Stimulated activated naive B cell treated with anti-CD40 and anti-IgM and Interleukin-4, amounts not matched to agents 10 μg/mL and 1 μg/mL and 100 μg/mL, for 72 hours (primary cell): ENCODE results near the gene RNF5.
"Not testable (repeated sequence)": the region's sequence is repeated elsewhere in the genome, so short reads cannot be mapped to it uniquely, and the experiment has no call there.

Experiments
- ATAC-seq, 2 donors: fragments of 150-1000 bp; cut with Tn5 transposase; replicated peaks; 2 replicates each; pipeline ENCODE4 v1.10.0; 2021; ENCODE audit warnings: moderate library complexity in 1 of 2
- DNase-seq: peaks from one replicate; pipeline ENCODE4 v3.0.0; 2021
- H3K27ac Mint-ChIP-seq: one replicate; pipeline ENCODE4 v1.8.0; 2022; ENCODE audit warnings: mild to moderate bottlenecking, mixed read lengths
- H3K27me3 Mint-ChIP-seq, 2 donors: one replicate each; pipeline ENCODE4 v1.8.0; 2022; ENCODE audit warnings: mixed read lengths in 2 of 2
- H3K36me3 Mint-ChIP-seq, 2 donors: one replicate each; pipeline ENCODE4 v1.8.0; 2022; ENCODE audit warnings: mixed read lengths in 2 of 2, mild to moderate bottlenecking in 1 of 2
- H3K4me1 Mint-ChIP-seq, 2 donors: one replicate each; pipeline ENCODE4 v1.8.0; 2022; ENCODE audit warnings: mixed read lengths in 2 of 2, mild to moderate bottlenecking in 1 of 2
- H3K4me3 Mint-ChIP-seq, 2 donors: one replicate each; pipeline ENCODE4 v1.8.0; 2022; ENCODE audit warnings: mild to moderate bottlenecking in 2 of 2, mixed read lengths in 2 of 2, moderate library complexity in 1 of 2
- H3K9me3 Mint-ChIP-seq, 2 donors: one replicate each; pipeline ENCODE4 v1.8.0; 2022; ENCODE audit warnings: mixed read lengths in 2 of 2, mild to moderate bottlenecking in 1 of 2

RNF5 gene

DNA sequence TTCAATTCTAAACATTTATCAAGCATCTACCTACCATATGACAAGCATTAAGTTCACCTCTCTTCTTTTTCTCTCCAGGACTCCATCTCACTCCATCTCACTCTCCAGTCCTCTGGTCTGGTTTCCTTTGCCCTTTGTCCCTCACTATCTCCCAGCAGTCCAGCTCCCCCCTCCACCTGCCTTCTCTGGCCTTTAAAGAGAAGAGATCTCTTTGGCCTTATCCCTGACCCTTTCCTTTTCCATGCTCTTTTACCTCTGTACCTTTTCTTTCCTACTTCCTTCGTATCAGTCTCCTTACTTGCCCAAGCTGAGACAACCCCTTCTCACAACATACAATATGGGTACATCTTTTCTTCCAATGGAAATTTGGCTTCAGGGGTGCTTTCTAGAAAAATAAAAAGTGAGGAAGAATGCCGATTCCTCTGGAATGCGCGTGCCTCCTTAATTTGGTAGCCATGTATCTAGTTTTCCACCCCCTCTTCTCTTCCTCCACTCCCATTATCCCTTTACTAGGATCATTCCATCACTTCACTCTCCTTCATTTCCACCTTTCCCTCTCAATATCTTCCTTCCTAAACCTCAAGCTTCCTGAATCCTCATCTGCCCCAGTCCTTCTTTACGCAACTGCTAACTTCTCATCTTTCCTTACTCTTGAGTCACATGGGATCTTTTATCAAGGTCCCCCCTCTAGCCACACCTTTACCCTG is 1.6 kb upstream of the RNF5 start:
- H3K27ac Mint-ChIP-seq: peak overlapping the region; percentile 98
- ATAC-seq (no peak), DNase-seq (no peak)
- H3K36me3 Mint-ChIP-seq: peaks cover 28 to 34% of the 10 kb centered on the region in 2 donors
- H3K4me1 Mint-ChIP-seq: peaks cover 54 to 67% of the 10 kb centered on the region in 2 donors
- peaks cover 0 to 2% of the 10 kb centered on the region in 2 donors for H3K9me3 Mint-ChIP-seq
- H3K4me3 Mint-ChIP-seq: peak overlapping the region; percentile 83 to 91
- no peaks in the 10 kb centered on the region for H3K27me3 Mint-ChIP-seq

DNA sequence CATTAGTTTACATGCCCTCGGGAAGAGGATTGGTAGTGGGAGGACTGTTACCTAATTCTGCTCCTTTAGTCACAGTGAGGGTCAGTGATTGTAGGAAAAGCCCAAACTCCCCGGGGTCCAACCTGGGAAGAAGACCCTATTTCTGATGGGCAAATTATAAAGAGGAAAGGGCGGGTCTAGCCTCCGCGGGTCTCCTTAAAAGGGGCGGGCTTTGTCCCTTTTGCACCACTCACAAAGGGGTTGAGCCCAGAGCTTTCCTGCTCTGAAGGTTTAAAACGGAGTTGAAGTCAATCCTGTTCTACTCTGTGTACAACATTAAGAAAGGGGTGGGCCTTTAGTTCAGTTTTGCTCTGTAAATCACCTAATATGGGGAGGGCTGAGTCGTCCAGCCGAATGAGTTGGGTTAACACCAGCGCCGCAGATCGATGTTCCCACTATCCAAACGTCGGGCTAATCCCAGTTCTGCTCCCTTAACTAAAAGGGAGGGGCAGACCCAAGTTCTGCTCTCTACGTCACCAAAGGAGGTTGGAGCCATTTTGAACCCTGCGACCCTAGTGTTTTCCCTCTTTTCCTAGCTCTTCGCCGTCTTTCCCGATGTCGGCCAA is 920 bp upstream of the RNF5 start:
- Mint-ChIP-seq H3K27ac (peak overlapping the region; percentile 98), H3K27me3 (no peaks in the 10 kb centered on the region), H3K9me3 (peaks cover 0 to 2% of the 10 kb centered on the region in 2 donors), H3K4me1 (peaks cover 54 to 67% of the 10 kb centered on the region in 2 donors), H3K36me3 (peaks cover 29 to 34% of the 10 kb centered on the region in 2 donors), H3K4me3 (peak overlapping the region; percentile 83 to 91)
- DNase-seq (no peak), ATAC-seq (peak in 1 of 2 donors; percentile 5)

DNA sequence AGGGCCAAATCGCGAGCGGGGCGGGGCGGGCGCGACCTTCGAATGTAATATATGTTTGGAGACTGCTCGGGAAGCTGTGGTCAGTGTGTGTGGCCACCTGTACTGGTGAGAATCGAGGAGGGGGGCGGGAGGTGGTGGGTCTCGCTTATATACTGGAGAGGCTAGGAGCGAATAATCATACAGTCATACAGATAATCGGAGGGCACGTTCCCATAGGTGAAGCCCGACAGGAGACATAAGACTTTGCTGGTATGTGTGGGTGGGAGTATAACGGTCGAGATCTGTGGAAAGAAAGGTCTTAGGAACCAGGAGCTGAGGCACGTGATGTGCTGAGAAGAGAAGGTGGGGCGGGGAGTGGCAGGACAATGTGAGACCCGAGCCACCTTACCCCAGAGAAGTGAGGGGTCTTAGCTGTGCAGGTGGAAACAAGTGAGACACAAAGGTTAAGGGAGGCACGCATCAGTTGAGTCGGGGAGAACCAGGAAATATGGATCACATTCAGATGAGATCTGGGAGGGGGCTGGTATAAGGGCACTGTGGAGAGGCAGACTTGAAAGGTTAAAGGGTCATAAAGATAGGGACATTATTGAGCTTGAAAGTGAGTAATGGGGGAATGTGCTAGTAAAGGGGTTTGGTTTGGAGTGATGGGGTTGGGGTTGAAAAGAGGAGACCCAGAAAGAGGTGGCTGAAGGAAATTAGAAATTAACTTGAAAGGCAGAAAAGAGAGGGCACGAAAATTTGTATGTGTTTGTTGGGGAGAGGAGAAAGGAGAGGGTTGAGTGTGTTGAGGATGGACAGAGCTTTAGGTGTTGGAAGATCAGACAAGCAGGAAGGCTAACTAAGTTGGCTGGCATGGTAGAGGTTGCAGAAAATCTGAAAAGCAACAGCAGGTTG is 589 bp downstream of the RNF5 start:
- H3K27ac Mint-ChIP-seq: peak overlapping the region; percentile 98
- H3K4me1 Mint-ChIP-seq: peaks cover 47 to 68% of the 10 kb centered on the region in 2 donors
- peaks cover 0 to 2% of the 10 kb centered on the region in 2 donors for H3K9me3 Mint-ChIP-seq
- peaks cover 39 to 41% of the 10 kb centered on the region in 2 donors for H3K36me3 Mint-ChIP-seq
- ATAC-seq (peak; percentile 0), DNase-seq (no peak)
- H3K4me3 Mint-ChIP-seq: peak overlapping the region; percentile 83 to 91
- no peaks in the 10 kb centered on the region for H3K27me3 Mint-ChIP-seq

DNA sequence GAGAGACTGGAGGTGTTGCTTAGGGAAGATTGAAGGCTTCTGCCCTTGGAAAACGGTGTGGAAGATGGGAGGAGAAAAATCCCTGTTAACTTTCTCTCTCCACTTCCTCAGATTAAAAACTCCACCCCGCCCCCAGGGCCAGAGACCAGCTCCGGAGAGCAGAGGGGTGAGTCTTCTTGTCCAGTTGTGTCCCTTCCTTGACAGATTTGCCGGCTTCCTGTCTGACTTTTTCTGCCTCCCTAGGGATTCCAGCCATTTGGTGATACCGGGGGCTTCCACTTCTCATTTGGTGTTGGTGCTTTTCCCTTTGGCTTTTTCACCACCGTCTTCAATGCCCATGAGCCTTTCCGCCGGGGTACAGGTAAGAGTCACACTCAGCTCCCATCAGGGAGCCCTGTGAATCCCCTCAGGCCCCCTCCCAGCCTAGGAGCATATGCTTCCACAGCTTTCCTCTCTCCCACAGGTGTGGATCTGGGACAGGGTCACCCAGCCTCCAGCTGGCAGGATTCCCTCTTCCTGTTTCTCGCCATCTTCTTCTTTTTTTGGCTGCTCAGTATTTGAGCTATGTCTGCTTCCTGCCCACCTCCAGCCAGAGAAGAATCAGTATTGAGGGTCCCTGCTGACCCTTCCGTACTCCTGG is 1.7 kb downstream of the RNF5 start:
- Mint-ChIP-seq H3K9me3 (peaks cover 0 to 2% of the 10 kb centered on the region in 2 donors), H3K36me3 (peaks cover 40% of the 10 kb centered on the region in 2 donors), H3K4me1 (peaks cover 43 to 66% of the 10 kb centered on the region in 2 donors), H3K4me3 (peak overlapping the region; percentile 83 to 91), H3K27me3 (no peaks in the 10 kb centered on the region), H3K27ac (peak overlapping the region; percentile 98)
- no peak for ATAC-seq
- DNase-seq: no peak

DNA sequence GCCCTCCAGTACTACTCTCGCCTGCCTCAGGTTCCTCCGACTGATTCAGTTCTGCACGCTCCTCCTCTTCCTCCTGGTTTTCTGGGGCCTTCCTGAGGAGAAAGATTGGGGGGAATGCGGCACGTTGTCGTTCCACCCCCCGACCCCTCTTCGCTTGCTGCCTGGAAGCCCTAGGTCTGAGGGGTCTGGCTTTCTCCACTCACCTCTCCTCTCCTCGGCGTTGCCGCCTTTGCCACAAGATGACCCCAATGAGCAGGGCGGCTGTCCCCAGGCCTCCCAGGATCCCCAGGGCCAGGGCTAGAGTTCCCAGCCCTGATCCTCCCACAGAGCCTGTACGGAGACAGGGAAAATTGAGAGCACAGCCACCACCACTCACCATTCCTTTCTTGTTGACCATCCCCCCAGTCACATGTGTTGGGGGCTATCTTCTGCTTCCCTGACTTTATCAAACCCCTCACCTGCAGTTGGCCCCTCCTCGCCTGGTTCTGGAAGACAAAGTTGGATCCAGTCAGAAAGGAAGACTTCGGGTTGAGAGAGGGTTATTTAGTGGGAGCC is 3.0 kb downstream of the RNF5 start:
- DNase-seq (no peak), ATAC-seq (no peak)
- Mint-ChIP-seq H3K9me3 (peaks cover 0 to 2% of the 10 kb centered on the region in 2 donors), H3K4me1 (peaks cover 46 to 71% of the 10 kb centered on the region in 2 donors), H3K36me3 (peaks cover 48 to 49% of the 10 kb centered on the region in 2 donors), H3K27me3 (no peaks in the 10 kb centered on the region), H3K27ac (no peak overlapping the region), H3K4me3 (no peak overlapping the region)

DNA sequence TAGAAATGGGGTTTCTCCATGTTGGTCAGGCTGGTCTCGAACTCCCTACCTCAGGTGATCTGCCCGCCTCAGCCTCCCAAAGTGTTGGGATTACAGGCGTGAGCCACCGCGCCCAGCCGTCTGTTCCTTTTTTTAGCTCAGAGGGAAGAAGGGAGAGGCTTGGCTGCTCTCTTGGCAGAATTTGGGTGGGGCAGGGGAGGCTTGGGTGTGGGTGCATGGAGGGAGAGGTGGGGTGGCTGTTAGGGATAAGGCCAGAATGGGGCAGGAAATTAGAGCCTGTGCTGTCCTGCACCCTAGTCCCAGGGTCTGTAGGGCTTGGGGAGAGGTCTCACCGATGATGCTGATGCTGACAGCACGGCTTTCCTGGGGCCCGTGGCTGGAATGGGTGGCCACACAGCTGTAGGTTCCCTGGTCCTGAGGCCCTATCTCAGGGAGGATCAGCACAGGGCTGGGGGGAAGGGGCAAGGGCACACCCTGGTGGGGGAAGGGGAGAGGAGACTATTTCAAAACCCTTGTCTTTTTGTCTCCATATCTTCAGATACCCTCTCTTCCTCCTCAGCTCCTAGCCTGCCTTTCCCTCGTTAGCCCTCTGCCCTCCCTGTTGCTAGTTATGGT is 3.8 kb downstream of the RNF5 start:
- Mint-ChIP-seq H3K27ac (peak overlapping the region; percentile 86), H3K36me3 (peaks cover 54 to 57% of the 10 kb centered on the region in 2 donors)
- ATAC-seq: no peak

DNA sequence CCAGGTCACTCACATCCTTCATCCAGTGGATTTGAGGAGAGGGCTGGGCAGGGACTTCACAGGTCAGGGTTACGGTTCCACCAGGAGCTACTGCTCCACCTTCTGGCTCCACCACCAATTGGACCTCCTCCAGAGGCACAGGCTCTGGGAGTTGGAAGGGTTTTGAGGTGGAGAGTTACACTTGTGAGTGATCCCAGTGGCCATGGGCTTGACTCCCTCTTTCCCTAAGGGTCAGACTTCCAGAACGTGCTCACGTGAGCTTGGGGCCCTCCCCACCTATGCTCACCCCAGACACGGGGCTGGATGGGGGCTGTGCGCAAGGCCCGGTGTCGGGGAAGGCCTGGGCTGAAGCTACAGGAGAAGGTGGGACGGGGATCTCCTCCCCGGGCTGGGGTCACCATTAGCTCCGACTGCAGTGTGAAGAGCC is 4.4 kb downstream of the RNF5 start:
- Mint-ChIP-seq H3K4me1 (peaks cover 49 to 71% of the 10 kb centered on the region in 2 donors), H3K36me3 (peaks cover 60 to 62% of the 10 kb centered on the region in 2 donors)
- no peak for ATAC-seq

More for the DNA sequence above, 3.8 kb downstream of the RNF5 start:
- Mint-ChIP-seq H3K4me1 (peaks cover 46 to 71% of the 10 kb centered on the region in 2 donors), H3K27me3 (no peaks in the 10 kb centered on the region), H3K9me3 (no peaks in the 10 kb centered on the region), H3K4me3 (no peak overlapping the region)
- no peak for DNase-seq

DNA sequence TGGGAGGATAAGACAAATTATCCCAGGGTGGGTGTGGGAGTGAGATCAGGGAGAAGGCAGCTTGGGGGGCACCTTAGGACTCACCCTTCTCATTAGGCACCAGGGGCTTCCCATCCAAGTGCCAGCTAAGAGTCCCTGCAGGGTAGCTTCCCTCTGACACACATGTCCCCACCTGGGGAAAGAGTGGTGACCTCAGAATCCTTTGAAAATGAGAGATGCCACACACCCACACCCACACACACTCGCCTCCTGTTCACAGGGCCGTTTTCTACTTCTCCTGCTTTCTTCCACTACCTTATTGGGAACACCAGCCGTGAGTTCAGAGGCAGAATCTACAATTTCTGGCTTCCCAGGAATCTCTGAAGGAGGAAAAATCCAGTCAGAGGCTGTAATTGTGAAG is 4.8 kb downstream of the RNF5 start:
- H3K36me3 Mint-ChIP-seq: peaks cover 61 to 65% of the 10 kb centered on the region in 2 donors
- peaks cover 51 to 74% of the 10 kb centered on the region in 2 donors for H3K4me1 Mint-ChIP-seq
- no peak overlapping the region for H3K4me3 Mint-ChIP-seq
- DNase-seq: no peak
- no peaks in the 10 kb centered on the region for H3K27me3 Mint-ChIP-seq
- ATAC-seq: no peak
- no peaks in the 10 kb centered on the region for H3K9me3 Mint-ChIP-seq
- H3K27ac Mint-ChIP-seq: peak overlapping the region; percentile 20

More for the DNA sequence above, 4.4 kb downstream of the RNF5 start:
- Mint-ChIP-seq H3K27ac (peak overlapping the region; percentile 86), H3K27me3 (no peaks in the 10 kb centered on the region), H3K4me3 (no peak overlapping the region), H3K9me3 (no peaks in the 10 kb centered on the region)
- no peak for DNase-seq

DNA sequence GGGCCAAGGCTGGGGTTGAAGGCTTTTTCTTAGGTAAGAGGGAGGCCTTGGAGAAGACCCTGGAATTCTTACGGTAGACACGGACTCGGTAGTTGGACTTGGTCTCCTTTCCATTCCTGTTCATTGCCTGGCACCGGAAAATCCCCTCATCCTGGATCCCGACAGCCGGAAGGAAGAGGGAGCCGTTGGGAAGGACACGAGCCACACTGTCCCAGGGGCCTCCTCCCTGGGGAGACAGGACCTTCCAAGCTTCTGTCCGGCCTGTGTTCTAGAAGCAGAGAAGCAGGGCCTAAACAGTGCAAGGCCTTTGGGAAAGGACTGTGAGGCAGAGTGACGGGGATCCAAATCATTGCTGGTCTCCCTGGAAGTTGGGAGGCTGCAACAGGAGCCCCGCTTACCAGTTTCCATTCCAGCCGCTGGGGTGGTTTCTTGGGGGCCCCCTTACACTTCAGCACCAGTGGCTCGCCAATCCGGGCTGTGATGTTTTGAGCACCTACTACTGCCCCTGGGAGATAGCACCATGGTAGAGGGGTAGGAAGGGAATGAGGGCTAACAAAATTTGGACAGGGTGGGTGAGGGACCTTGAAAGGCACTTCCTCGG is 5.4 kb downstream of the RNF5 start:
- peak overlapping the region; percentile 20 for H3K27ac Mint-ChIP-seq
- DNase-seq (no peak), ATAC-seq (no peak)
- H3K4me1 Mint-ChIP-seq: peaks cover 53 to 75% of the 10 kb centered on the region in 2 donors
- no peak overlapping the region for H3K4me3 Mint-ChIP-seq
- H3K27me3 Mint-ChIP-seq: no peaks in the 10 kb centered on the region
- peaks cover 61 to 67% of the 10 kb centered on the region in 2 donors for H3K36me3 Mint-ChIP-seq
- no peaks in the 10 kb centered on the region for H3K9me3 Mint-ChIP-seq

DNA sequence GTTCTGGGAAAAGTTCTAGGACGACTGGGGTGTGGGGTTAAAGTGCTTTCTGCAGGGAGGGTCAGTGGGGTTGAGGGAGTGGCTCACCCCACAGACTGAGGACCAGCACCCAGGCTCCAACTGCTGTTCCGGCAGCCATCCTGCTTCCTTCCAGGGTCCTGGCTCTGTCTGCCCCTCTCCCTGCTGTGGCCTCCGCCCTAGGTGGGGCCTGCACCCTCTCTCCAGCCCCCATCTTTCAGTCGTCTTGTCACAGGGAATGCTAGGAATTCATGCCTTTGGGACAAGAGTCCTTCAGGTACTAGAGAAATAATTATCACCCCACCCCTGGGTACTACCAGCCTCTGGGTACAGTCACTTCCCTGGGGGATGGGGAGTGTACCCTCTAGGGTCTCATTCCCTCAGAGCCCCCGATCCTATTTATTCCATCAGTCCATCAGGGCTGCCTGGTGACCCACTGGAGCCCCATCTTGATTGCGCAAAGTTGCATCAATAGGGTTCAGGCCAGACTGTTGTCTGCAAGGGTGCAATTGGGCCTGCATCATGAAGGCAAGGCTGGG is 6.0 kb downstream of the RNF5 start, which contains the start of gene AGER:
Gene AGER, minus strand, starts transcription at position 170 of the 557 bp plus-strand sequence. Its CDS starts 31 bp downstream, at position 139.
- ATAC-seq (no peak), DNase-seq (no peak)
- H3K4me1 Mint-ChIP-seq: peaks cover 53 to 75% of the 10 kb centered on the region in 2 donors

DNA sequence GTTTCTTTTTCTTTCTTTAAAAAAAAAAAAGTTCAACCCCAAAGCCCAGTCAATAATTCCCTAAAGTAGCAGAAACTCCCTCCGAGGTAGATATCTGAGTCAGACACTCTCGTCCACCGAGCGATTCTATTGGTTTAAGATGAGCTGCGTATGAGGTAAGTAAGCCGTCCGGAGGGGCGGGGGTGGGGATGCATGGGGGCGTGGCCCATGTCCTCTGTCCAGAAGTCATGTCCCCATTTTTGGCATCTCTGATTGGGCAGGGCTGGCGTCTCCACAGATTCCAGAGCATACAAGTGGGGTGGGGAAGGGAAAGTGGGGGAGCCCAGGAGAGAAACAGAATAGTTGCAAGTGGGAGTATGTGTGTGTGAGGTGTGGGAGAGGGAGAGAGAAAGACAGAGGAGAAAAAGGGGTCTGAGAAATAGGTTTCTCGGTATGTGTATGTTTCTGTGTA is 7.5 kb downstream of the RNF5 start:
- Mint-ChIP-seq H3K27ac (peak overlapping the region; percentile 44), H3K36me3 (peaks cover 52 to 63% of the 10 kb centered on the region in 2 donors), H3K4me3 (peak overlapping the region in 1 of 2 donors; percentile 23), H3K4me1 (peaks cover 42 to 68% of the 10 kb centered on the region in 2 donors)
- not testable (repeated sequence) for ATAC-seq, H3K9me3 Mint-ChIP-seq, H3K27me3 Mint-ChIP-seq, DNase-seq

More for the DNA sequence above, 6.0 kb downstream of the RNF5 start, which contains the start of gene AGER:
- H3K9me3 Mint-ChIP-seq: no peaks in the 10 kb centered on the region
- H3K27ac Mint-ChIP-seq: peak within 1 kb of the TSS; percentile 20
- no peak within 1 kb of the TSS for H3K4me3 Mint-ChIP-seq
- no peaks in the 10 kb centered on the region for H3K27me3 Mint-ChIP-seq
- H3K36me3 Mint-ChIP-seq: peaks cover 61 to 67% of the 10 kb centered on the region in 2 donors

DNA sequence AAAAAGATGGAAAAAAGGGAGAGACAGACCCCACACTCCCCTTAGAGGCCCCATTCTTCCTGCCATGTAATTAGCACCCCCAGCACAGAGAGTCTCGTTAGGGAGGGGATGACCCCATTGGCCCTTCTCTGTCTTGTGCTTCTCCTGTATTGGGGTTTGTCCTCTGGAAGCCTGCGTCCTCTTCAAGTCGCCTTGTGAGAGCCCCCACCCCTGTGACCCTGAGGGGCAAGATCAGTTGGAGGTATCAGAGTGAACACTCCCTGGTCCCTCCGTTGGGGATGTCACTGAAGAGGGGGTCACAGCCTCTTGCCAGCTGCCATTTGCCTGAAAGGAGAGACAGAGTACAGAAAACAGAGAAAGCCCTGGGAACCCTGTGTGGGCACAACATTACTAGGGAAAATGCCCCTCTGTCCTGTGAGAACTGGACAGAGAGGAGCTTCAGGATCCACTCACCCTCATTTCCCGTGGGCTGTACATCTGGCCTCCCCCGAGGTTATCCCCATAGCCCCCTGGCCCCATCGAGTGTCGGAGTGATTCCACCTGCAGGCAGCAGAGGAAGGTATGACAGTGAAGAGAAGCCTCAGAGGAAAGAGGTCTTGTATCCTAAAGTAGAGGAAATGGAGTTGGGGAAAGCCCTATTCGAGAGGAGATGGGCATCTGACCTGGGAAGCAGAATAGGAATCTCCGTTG is 8.1 kb downstream of the RNF5 start:
- not testable (repeated sequence) for H3K9me3 Mint-ChIP-seq, DNase-seq, ATAC-seq, H3K27me3 Mint-ChIP-seq
- peaks cover 41 to 69% of the 10 kb centered on the region in 2 donors for H3K4me1 Mint-ChIP-seq
- peaks cover 50 to 61% of the 10 kb centered on the region in 2 donors for H3K36me3 Mint-ChIP-seq
- peak overlapping the region; percentile 82 for H3K27ac Mint-ChIP-seq
- H3K4me3 Mint-ChIP-seq: peak overlapping the region; percentile 5 to 23
